Measurements from ENCODE around the gene BSDC1.

DNA sequence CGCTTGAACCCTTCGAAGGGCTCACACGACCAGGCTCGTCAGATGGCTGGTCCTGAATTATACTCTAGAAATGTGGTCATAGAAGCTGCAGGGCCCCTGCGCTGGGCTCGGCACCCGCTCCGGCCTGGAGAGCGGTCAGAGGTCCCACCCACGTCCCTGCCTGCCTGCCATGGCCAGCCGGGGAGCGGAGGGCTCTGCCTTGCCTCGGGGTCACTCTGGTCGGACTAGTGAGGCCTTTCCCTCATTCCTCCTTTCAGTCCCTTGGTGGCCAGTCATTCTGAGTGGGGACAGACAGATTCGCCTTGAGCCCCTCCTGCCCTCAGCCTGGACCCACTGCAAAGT lies 57.7 kb downstream of the BSDC1 start:
- TF ChIP-seq, protein P1, sequence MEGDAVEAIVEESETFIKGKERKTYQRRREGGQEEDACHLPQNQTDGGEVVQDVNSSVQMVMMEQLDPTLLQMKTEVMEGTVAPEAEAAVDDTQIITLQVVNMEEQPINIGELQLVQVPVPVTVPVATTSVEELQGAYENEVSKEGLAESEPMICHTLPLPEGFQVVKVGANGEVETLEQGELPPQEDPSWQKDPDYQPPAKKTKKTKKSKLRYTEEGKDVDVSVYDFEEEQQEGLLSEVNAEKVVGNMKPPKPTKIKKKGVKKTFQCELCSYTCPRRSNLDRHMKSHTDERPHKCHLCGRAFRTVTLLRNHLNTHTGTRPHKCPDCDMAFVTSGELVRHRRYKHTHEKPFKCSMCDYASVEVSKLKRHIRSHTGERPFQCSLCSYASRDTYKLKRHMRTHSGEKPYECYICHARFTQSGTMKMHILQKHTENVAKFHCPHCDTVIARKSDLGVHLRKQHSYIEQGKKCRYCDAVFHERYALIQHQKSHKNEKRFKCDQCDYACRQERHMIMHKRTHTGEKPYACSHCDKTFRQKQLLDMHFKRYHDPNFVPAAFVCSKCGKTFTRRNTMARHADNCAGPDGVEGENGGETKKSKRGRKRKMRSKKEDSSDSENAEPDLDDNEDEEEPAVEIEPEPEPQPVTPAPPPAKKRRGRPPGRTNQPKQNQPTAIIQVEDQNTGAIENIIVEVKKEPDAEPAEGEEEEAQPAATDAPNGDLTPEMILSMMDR (conservative IDR thresholded peaks at IDR 0.05), result no peak
- TF ChIP-seq EZH2 (IDR thresholded peaks at IDR 0.05; ENCODE audit: low read depth), result no peak

All from PC-9 (cell line).